Anterior cingulate cortex (tissue), 58 donors: ENCODE measurements around the gene EMC8.
"Not testable (repeated sequence)": the region's sequence is repeated elsewhere in the genome, so short reads cannot be mapped to it uniquely, and the experiment has no call there.

Experiments
- DNase-seq, 58 donors: peaks; one replicate each; lab custom pipeline; 2025; lab: John Stamatoyannopoulos, UW

Gene EMC8

GRCh38 chr16:85819245-85819644, 19.9 kb upstream of the EMC8 start:
- DNase-seq: peak in 42 of 58 donors; percentile 2 to 71 (median 27)

DNA sequence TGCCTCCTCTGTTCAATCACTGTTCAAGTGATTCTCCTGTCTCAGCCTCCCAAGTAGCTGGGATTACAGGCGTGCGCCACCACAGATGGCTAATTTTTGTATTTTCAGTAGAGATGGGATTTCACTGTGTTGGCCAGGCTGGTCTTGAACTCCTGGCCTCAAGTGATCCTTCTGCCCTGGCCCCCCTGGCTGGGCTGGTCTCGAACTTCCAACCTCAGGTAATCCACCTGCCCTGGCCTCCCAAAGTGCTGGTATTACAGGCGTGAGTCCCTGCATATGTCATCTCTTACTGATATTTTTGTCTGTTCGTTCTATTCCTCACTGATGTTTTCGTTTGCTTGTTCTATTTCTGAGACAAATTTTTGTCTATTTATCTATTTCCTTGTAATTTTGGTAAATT, 17.9 kb upstream of the EMC8 start:
- DNase-seq: not testable (repeated sequence)

DNA sequence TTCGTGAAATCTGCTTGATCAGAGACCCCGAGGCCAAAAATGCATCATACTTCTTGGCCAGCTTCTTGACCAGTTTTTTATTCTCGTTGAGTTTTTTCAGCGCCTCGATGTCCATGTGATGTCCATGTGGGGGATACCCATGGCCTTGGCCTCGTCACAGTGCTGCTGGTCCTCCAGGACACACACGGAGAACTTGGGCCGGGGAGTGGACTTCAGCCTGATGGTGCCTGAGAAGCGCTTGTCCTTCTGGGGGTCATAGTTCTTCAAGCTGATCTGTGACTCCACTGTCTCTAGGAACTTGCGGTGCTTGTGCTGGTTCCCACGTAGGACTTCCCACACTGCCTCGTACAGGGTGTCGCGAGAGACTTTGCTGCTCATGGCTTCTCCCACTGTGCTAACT, 16.8 kb upstream of the EMC8 start:
- DNase-seq: no peak

DNA sequence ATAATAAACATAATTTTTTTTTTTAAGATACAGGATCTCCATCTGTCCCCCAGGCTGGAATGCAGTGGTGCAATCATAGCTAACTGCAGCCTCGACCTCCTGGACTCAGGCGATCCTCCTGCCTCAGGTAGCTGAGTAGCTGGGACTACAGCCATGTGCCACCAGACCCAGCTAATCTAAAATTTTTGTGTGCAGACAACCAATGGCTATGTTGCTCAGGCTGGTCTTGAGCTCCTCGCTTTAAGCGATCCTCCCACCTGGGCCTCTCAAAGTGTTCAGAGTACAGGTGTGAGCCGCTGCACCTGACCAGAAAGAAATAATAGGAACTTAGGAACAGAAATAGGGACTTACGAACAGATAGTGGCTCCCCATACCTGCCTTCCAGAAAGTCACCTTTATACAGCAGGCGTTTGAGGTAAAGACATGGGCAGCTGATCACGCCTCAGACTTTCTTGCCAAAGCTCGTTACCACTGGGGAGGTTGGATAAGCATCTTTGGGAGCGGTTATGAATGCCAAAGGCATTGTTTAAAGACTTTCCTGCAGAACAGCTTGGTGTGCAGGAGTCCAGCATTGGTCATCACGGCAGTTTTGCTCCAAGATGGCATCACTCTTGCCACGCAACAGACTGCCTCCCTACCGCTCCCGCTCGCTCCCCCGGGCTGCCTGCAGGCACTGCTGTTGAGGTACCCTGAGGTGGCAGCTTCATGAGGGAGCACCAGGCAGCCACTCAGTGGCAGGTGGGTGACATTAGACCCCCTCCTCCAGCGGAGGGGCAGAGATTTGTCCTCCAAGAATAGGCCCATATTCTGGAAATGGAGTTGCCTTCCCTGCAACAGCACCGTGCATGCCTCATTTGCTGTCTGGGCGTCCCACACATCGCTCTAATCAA, 13.7 kb upstream of the EMC8 start:
- DNase-seq: no peak

- no peak for DNase-seq
Measured at GRCh38 chr16:85812031-85812807, 12.9 kb upstream of the EMC8 start.

GRCh38 chr16:85810742-85811115, 11.4 kb upstream of the EMC8 start:
- no peak for DNase-seq

GRCh38 chr16:85810097-85810741, 10.9 kb upstream of the EMC8 start:
- DNase-seq: no peak

GRCh38 chr16:85809645-85810044, 10.3 kb upstream of the EMC8 start:
- DNase-seq: no peak

- DNase-seq: no peak
Measured at GRCh38 chr16:85808926-85809325, 9.6 kb upstream of the EMC8 start.

GRCh38 chr16:85808104-85808503, 8.8 kb upstream of the EMC8 start:
- DNase-seq: not testable (repeated sequence)

DNA sequence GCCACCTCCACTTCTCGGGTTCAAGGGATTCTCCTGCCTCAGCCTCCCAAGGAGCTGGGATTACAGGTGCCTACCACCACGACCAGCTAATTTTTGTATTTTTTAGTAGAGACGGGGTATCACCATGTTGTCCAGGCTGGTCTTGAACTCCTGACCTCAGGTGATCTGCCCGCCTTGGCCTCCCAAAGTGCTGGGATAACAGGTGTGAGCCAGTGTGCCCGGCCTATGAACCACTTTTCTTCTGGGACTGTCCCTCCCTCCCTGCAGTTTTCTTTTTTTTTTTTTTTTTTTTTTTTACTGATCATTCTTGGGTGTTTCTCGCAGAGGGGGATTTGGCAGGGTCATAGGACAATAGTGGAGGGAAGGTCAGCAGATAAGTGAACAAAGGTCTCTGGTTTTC, 8.0 kb upstream of the EMC8 start:
- DNase-seq: not testable (repeated sequence)

GRCh38 chr16:85806539-85806938, 7.2 kb upstream of the EMC8 start:
- DNase-seq: no peak

GRCh38 chr16:85805442-85806045, 6.2 kb upstream of the EMC8 start:
- DNase-seq: no peak

- DNase-seq: no peak
Measured at GRCh38 chr16:85803570-85803969, 4.2 kb upstream of the EMC8 start.

GRCh38 chr16:85800321-85800669, 951 bp upstream of the EMC8 start:
- DNase-seq: peak in 1 of 58 donors; percentile 47

- DNase-seq: peak in 10 of 58 donors; percentile 9 to 46 (median 40)
Measured at GRCh38 chr16:85798901-85799496, 345 bp downstream of the EMC8 start.

DNA sequence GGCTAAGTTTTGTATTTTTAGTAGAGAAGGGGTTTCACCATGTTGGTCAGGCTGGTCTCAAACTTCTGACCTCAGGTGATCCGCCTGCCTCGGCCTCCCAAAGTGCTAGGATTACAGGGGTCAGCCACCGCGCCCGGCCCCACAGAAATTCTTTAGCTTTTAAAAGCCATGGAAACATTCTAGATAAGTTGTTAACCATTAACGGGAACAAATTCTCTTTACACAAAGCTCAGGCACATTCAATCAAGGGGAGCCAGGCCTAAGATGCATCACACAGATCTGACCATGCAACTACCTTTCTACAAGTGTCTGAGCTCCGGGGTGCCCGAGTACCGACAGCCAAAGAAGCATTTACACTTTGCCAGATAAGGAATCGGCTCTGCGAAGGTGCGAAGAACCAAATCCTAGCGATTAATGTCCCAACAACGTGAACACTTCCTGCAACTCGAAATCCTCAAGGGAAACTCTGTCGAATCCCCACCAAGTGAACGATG, 1.0 kb downstream of the EMC8 start:
- no peak for DNase-seq

GRCh38 chr16:85796599-85796998, 2.7 kb downstream of the EMC8 start:
- no peak for DNase-seq

GRCh38 chr16:85796152-85796551, 3.2 kb downstream of the EMC8 start:
- no peak for DNase-seq

GRCh38 chr16:85794696-85795095, 4.6 kb downstream of the EMC8 start:
- DNase-seq: no peak
